ENCODE data around the gene CNTN4. TPM values are rescaled to one million over a fixed set of nuclear protein-coding genes. Genes with fewer than 3 reads are reported as not detected.

The CNTN4 gene
- total RNA-seq, 2 donors from 2014 or later = 48.3 to 66.5 TPM

DNA sequence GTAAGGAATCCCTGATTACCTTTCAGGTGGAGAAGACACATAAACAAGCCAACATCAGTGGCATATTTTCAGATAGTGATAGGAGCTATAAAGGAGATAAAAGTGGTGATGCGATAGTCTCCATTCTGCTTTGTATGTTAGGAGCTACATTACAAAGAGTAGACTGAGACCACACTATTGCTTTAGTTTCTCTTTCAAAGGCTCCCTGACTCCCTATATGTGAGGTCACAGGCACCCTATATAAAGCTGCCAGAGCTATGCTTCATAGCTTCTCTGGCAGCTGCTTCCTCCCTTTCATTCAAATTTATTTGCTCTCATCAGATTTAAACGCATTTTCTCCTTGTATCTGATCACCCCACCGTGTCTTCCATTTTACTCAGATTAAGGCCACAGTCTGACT, 544.9 kb downstream of the CNTN4 start:
- DNase-seq (ENCODE audit: low spot score) = no peak

DNA sequence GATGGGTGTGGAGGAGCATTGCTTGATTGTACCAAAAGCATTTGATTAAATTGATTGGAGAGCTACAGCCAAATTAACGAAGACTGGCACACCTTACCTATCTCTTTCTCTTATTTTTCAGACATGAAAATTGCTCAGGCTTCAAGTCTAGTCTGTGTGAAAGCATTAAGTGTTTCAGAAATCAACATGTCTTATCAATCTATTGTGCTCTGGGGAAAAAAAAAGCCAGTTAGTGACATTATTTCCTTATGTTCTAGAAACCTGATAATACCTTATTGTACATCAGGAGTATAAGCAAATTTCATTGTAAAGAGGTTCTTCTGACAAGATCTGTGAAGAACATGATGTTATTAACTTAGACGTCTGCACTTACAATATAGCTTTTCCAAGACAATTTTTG, 546.3 kb downstream of the CNTN4 start:
- intact Hi-C loops (cut with DNase I) = no loop called here
- DNase-seq (ENCODE audit: low spot score) = no peak

More for the DNA sequence above, 544.9 kb downstream of the CNTN4 start:
- intact Hi-C loops (cut with DNase I) = no loop called here

DNA sequence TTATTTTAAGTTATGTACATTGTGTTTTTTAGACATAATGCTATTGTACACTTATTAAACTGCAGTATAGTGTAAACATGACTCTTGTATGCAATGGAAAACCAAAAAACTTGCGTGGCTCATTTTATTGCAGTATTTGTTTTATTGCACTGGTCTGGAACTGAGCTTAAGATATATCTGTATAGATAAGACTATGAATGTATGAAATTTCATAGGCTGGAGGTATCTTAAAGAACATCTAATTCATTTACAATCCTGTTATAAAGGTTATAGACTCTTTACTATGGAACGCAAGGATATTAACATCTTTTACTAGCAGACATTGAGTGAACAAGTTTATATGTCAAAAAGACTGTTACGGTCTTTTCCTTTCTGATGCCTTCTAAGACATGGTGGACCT, 552.1 kb downstream of the CNTN4 start:
- DNase-seq (ENCODE audit: low spot score) = no peak
- intact Hi-C loops (cut with DNase I) = no loop called here

DNA sequence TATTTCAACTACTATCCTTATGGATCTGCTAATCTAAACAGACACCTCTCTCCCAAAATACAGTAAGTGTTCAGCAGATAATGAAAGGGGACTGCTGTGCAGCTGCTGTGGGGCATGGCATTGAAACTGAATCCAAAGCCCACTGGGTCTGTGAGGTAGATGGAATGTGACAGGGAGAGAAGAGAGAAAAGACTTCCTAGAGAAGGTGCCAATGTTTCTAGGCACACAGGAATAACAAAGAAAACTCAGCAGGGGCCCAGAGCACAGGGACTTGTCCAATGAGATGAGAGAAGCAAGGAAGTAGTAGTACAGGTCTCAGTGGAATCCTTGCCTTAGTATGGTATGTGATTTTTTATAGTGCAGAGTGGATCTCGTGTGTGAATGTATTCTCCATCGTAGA, 553.7 kb downstream of the CNTN4 start:
- no peak for DNase-seq (ENCODE audit: low spot score)
- intact Hi-C loops (cut with DNase I) = no loop called here

DNA sequence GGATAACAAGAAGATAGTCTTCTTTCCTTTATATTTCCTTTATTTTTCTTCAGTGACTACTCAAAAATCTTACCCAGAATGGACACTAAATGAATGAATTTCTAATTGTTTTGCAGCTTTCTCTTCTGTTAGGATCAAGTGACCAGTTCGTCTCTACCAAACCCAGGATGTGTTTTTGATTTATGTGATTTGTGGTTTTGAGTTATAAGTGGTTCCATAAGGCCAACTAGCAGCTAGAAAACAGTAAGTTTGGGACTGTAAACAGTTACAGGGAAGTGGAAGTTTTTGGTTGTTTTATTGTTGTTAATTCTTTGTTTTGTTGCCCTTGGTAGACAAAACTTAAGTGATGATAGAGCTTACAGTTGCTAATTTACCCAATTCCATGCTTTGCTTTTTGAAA, 555.0 kb downstream of the CNTN4 start:
- intact Hi-C loops (cut with DNase I) = no loop called here
- DNase-seq (ENCODE audit: low spot score) = no peak

DNA sequence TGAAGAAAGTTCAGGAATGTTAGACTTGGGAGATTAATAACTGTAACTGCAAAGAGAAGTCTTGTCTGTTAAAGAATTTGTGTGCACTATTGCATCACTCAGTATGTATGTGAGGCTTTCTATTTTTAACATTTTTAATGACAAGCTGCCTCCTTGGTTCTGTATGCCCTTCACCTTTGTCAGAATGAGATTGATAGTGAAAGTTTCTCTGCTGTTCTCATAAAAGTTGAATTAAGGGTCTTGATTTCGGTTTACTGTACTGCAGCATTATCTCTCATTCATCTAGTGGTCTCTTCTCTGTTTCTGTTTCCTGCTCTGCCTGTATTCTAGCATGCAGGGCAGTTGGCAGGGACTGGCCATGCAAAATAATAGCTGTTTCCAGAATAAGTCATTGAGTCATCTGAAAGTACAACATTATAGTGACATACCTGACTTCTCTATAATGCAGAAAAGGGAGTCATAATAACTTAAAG, 556.6 kb downstream of the CNTN4 start:
- intact Hi-C loops (cut with DNase I) = no loop called here
- no peak for DNase-seq (ENCODE audit: low spot score)

DNA sequence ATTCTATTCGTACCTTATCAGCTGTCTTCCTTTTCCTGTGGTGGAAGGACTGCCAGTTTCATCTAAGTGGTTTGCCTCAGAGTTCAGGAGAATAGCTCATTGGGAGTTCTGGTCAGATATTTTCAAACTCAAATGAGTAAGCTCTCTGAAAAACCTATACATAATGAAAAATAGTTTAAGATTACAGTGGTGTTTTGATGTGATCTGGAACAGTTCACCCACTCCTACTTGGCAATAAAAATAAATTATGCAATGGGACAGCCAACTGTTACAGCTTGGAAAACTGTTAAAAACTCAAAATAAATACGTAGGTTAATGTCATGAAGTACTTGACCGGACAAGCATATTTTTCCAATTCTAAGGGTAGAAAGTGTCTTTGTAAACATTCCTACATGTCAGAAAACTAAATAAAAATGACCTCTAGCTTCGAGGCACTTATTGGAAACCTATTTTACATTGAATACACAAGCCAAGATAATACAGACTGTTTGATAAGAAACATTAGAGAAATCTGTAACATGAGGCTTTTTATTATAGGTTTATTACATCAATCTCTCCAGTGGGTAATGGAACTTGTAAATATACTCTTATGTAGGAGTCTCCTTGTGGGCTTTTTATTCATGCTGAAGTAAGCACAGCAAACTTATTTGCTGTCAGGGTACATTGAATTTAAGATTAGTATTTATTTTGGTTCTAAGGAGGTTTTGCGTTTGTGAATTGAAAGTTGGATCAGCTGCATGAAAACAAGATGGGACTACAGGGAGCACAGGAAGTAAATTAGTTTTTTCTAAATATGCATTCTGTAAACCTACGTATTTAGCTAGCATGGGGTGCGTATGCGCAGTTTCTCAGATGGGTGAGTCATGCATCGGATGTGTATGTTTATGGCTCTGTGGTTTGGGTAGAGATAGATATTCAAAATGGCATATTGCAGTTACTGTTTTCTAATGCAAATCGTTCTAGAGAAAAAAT, 558.4 kb downstream of the CNTN4 start:
- intact Hi-C loops (cut with DNase I) = no loop called here
- no peak for DNase-seq (ENCODE audit: low spot score)

DNA sequence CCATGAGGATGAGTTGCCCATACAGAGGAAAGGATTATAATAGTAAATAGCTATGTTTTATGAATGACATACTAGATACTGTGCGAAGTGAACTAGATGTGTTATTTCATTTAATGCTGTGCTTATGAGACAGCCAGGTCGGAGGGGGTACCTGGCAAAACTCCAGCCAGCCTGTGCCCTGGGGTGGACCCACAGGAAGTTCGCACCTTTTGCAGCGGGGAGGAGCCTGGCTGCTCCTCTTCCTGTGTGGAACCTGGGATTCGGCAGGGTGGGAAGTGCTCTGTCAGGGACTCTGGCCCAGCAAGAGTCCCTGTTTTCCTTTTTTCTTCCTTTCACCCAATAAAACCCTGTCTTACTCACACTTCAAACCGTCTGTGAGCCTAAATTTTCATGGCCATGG, 559.3 kb downstream of the CNTN4 start:
- intact Hi-C loops (cut with DNase I) = no loop called here
- DNase-seq (ENCODE audit: low spot score) = no peak

DNA sequence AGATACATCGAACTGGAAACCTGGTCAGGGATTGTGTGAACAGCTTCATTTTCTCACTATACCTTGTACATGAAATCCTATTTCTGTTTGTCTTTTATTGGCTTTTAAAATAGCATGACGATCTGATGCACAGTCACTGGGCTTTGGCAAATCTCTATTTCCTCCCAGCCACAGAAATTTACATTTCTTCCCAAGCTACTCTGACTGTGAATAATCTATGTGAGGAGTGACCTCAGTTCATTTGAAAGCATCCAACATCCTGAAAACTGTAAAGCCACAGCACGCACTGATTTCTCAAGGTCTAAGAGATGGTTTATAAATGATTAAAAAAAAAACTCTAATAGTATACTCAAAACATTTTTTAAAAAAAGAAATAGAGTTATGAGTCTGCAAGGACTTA, 561.2 kb downstream of the CNTN4 start:
- intact Hi-C loops (cut with DNase I) = no loop called here
- DNase-seq (ENCODE audit: low spot score) = no peak

DNA sequence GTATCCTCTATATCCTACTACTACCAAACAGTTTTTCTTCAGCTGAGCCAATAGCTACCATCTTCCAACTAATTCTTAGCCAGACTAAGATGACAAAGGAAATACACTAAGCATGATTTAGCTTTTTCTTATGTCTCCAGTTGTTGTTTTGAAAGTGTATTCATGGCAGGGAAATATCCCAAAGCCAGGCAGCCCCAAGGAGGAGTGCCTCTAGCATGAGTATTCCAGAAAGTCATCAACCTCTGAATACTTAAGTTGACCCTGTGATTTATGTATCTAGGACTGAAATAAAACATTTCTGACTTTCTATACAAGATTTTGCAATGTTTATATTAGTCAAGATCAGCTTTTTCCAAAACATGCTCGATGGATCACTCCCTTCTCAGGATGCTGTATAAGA, 562.4 kb downstream of the CNTN4 start:
- DNase-seq (ENCODE audit: low spot score) = no peak
- intact Hi-C loops (cut with DNase I) = no loop called here

DNA sequence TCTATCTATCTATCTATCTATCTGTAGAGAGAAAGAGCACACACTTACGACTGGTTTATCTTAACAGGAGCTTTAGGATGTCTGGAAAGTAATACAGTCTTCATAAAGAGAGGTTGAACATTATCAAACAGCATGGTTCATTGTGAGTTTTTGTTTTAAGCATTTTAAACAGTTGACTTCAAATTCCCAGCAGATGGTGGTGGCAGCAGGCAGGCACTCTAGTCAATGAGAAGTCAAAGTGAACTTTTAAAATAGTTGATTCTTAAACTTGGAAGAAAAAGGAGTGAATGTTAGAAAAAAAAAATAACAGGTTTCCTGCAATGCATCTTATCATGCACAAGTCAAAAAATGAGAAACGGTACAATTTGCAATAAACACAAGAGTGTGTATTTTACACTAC, 578.8 kb downstream of the CNTN4 start:
- DNase-seq (ENCODE audit: low spot score) = no peak
- intact Hi-C loops (cut with DNase I) = no loop called here

DNA sequence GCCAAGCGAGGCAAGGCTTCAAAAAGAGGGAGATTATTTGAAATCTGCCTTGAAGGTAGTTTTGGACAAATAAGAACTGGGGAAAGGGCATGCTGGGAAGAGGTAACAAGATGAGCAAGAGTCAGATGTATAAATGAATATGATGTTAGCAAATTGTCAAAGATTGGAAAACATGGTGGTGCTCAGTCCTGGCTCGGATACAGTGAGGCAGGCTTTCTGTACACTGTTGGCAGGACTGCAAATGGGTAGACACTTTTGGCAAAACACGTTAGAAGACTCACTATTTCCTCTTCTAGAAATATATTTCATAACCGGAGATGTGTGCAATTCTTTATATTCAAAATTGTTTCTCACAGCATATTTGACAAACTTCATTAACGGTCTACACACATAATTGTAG, 581.6 kb downstream of the CNTN4 start:
- no peak for DNase-seq (ENCODE audit: low spot score)
- intact Hi-C loops (cut with DNase I) = no loop called here

DNA sequence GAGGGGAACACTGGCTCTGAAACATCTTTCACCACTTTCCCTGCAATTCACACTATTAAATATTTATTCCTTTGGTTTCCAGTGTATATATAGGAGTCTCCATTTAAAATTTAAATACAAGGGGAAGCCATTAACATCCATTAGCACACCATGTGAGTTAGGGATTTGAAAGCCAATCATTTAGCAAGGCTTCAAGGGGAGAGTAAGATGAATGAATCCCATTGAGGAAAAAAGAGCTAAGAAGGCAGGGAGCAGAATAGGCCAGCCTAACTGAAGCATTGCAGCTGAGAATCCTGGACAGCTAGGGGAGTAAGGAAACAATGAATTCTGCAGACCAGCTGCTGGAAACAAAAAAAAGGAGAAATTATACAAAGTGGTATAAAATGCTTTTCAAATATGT, 585.4 kb downstream of the CNTN4 start:
- no peak for DNase-seq (ENCODE audit: low spot score)
- intact Hi-C loops (cut with DNase I) = no loop called here

DNA sequence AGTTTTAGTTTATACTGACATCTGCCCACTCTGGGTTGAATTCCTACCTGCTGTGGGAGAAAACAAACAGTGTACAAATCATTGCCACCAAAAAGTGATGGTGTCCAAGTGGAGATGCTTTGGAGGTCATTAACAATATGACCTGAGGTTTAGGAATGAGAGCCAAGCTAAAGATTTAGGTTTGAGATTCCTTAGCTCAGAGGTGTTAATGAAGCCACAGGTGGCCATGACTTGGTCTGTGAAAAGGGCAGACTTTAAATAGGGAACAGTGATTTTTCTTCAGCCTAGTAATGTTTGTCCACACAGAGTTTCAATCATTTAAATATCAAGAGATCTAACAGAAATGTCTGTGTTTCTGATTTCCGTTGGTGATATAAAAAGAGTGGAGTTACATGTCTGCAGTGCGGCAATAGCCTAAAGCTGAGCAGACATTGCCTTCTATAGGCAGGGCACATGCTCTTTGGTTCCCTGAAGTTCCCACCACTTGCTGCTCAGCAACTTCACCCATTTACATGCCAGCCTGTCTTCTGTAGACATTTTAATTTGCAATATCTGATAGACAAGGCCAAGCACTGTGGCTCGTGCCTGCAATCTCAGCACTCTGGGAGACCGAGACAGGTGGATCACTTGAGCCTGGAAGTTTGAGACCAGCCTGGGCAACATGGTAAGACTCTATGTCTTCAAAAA, 588.3 kb downstream of the CNTN4 start:
- no peak for DNase-seq (ENCODE audit: low spot score)
- intact Hi-C loops (cut with DNase I) = no loop called here

DNA sequence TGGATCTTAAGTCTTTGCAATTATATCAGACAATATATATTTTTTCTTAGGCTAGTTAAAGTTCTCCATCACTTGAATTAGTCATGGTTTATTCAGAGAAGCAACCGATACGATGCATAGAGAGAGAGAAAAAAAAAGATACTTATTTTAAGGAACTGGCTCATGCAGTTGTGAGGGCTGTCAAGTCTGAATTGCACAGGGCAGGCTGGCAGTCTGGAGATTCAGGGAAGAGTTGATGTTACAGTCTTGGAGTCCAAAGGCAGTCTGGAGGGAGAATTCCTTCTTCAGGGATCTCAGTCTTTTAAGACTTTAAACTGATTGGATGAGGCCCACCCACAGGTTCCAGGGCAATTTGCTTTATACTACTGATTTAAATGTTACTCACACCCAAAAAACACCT, 598.9 kb downstream of the CNTN4 start:
- no peak for DNase-seq (ENCODE audit: low spot score)
- intact Hi-C loops (cut with DNase I) = no loop called here

DNA sequence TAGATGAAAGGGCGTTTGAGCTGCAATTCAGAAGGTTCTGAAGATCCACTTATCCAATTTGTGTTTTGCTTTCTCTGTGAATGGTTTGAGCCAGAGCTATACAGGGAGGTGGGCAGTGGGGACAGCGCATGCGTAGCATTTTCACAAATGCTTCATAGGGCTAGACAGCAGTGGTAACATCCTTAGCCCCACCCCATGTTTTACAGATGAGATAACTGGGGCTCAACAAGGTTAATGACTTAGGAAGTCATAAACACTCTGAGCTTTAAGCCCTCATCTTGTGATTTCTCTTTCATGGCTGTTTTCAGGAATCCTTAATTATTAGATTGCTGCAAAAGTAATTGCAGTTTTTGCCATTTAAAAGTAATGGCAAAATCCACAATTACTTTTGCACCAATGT, 602.8 kb downstream of the CNTN4 start:
- intact Hi-C loops (cut with DNase I) = no loop called here
- no peak for DNase-seq (ENCODE audit: low spot score)

DNA sequence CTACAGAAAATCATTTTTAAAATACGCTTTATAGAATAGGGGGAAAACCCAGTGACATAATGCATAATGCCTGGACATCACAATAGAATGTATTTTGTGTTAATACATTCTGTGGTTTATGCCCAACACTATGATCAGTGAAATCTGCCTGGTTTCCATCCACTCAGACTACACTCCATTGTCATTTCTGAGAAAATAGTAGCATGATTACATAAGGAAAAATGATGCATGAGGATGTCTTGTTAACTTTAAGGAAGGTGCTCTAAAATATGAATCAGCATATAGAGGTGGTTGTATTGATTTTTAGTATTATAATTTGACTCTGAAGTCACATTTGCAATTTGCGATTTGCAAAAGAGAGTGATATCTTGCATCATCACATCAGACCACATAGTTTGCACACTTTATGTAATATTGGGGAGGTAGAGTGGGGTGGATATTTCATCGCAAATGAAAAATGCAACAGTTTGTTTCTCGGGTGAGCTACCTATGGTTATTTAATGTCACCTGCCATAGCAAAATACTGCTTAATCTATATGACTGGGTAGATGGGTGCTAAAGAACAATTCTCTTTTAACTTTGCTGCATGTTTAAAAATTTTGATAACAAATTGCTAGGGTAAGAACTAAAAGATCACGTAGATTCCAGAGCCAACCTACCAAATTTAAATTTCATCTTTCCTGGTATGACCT, 607.6 kb downstream of the CNTN4 start:
- intact Hi-C loops (cut with DNase I) = no loop called here
- DNase-seq (ENCODE audit: low spot score) = no peak

DNA sequence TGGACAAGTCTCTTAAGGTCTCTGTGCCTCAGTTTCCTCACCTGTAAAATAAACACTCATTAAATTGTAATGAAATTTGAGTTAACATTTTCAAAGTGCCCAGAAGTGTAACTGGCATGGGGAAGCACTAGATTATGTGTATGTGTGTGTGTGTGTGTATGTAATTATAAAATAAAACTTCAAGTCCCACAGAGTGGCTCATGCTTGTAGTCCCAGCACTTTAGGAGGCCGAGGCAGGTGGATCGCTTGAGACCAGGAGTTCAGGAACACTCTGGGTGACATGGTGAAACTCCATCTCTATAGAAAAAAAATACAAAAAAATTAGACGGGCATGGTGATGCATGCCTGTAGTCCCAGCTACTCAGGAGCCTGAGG, 608.2 kb downstream of the CNTN4 start:
- intact Hi-C loops (cut with DNase I) = no loop called here
- no peak for DNase-seq (ENCODE audit: low spot score)

DNA sequence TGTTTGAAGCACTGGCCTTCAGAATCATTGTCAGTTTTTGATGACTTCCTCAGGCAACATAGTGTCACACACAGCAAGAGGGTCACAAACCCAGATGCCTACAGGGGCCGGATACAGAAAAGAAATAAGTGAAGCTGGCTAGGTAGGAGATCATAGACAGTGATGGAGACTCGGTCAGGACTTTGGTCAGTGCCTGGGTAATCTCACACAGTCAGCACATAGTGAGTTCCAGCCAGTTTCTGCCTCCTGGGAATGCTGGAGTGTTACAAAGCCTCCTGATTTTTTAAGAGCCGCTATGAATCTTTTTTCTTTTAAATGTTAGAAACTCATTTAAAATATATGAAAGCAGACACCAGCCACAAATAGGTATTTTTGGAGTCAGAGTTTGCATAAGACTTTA, 612.4 kb downstream of the CNTN4 start:
- intact Hi-C loops (cut with DNase I) = no loop called here
- no peak for DNase-seq (ENCODE audit: low spot score)

DNA sequence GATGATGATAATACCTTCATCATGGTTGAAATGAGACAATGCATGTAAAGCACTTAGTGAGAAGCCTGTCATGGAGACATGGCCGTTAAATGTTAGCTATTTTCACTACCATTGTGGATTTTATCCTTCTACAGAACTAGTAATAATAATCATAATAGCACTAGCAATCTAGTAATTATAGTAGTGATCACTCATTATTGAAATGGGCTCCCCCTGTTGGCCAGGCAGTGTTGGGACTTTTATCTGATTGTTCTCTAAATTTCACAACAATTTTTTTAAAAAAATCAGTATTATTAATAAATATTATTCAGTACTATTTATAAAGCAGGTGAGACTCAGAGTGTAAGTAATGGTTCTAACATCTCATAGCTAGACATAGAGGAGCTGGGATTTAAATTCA, 615.3 kb downstream of the CNTN4 start:
- DNase-seq (ENCODE audit: low spot score) = no peak
- intact Hi-C loops (cut with DNase I) = no loop called here

All from posterior vena cava (tissue), 2 donors.